OCI-LY3 (cell line): ENCODE measurements around the gene CDK16.

ENCODE experiments used
- H2AFZ ChIP-seq: fragments of 200-600, 300-600 bp; shearing (Covaris generic); 2 replicates; pipeline ENCODE4 v1.6.0; 2014; ENCODE audit warnings: antibody characterized with exemption, low read depth, low read length
- H3K27ac ChIP-seq: fragments of 200-600, 300-600 bp; sonication (generic); 2 replicates; pipeline ENCODE4 v1.5.1; 2014; ENCODE audit warnings: mild to moderate bottlenecking, low read length, moderate library complexity, mixed read lengths
- H3K27me3 ChIP-seq: fragments of 200-600, 300-600 bp; sonication (generic); 2 replicates; pipeline ENCODE4 v1.6.1; 2014; ENCODE audit warnings: low read depth, low read length, mixed read lengths
- H3K36me3 ChIP-seq: fragments of 200-600, 300-600 bp; sonication (generic); replicated peaks from 2 replicates; pipeline ENCODE3; 2014; ENCODE audit warnings: low read depth, low read length, mixed read lengths
- H3K4me1 ChIP-seq: fragments of 300-600, 200-600 bp; sonication (generic); 2 replicates; pipeline ENCODE4 v1.6.1; 2014; ENCODE audit warnings: low read length, mixed read lengths
- H3K4me2 ChIP-seq: fragments of 200-600, 300-600 bp; sonication (generic); 2 replicates; pipeline ENCODE4 v1.6.1; 2014; ENCODE audit warnings: low read length, mixed read lengths
- H3K4me3 ChIP-seq: fragments of 300-600, 200-600 bp; sonication (generic); 2 replicates; pipeline ENCODE4 v1.5.1; 2014; ENCODE audit warnings: antibody characterized with exemption, mild to moderate bottlenecking, low read length, moderate library complexity
- H3K79me2 ChIP-seq: fragments of 300-600, 200-600 bp; shearing (Covaris generic); 2 replicates; pipeline ENCODE4 v1.6.1; 2014; ENCODE audit warnings: mild to moderate bottlenecking, low read length, mixed read lengths
- H3K9ac ChIP-seq: fragments of 300-600, 200-600 bp; shearing (Covaris generic); 2 replicates; pipeline ENCODE4 v1.6.0; 2014; ENCODE audit warnings: mild to moderate bottlenecking, low read length, moderate library complexity
- H3K9me3 ChIP-seq: fragments of 200-600, 300-600 bp; shearing (Covaris generic); 2 replicates; pipeline ENCODE4 v1.6.1; 2014; ENCODE audit warnings: low read length, mixed read lengths; ENCODE audit not compliant: insufficient read depth
- H4K20me1 ChIP-seq: fragments of 200-600, 300-600 bp; sonication (generic); 2 replicates; pipeline ENCODE4 v1.6.1; 2016; ENCODE audit warnings: low read length, mixed read lengths; ENCODE audit not compliant: insufficient read depth
- CTCF ChIP-seq: fragments of 200-600, 300-600 bp; sonication (generic); IDR thresholded peaks from 2 replicates; pipeline ENCODE4 v1.5.1; 2014; ENCODE audit warnings: antibody characterized with exemption, low read length, low read depth
- EZH2phosphoT487 ChIP-seq: fragments of 200-600 bp; shearing (Covaris generic); IDR thresholded peaks from 2 replicates; pipeline ENCODE4 v1.6.1; 2018; ENCODE audit warnings: antibody characterized with exemption, mixed run types, low read depth

The CDK16 gene

GRCh38 chrX:47245156-47245555, 26.7 kb downstream of the CDK16 start:
- Histone ChIP-seq H4K20me1 (no peaks in the 10 kb centered on the region), H3K4me1 (peaks cover 13% of the 10 kb centered on the region), H2AFZ (no peak overlapping the region), H3K4me3 (no peak overlapping the region), H3K27ac (no peak overlapping the region), H3K27me3 (no peaks in the 10 kb centered on the region), H3K79me2 (no peaks in the 10 kb centered on the region), H3K4me2 (no peak overlapping the region), H3K9me3 (no peaks in the 10 kb centered on the region), H3K9ac (no peak overlapping the region), H3K36me3 (peaks cover 9% of the 10 kb centered on the region)
- TF ChIP-seq CTCF (no peak), EZH2phosphoT487 (no peak)

- Histone ChIP-seq H3K36me3 (peaks cover 6% of the 10 kb centered on the region), H3K4me1 (peaks cover 13% of the 10 kb centered on the region), H3K27me3 (no peaks in the 10 kb centered on the region), H3K4me3 (no peak overlapping the region), H3K79me2 (no peaks in the 10 kb centered on the region), H2AFZ (no peak overlapping the region), H4K20me1 (no peaks in the 10 kb centered on the region), H3K9ac (no peak overlapping the region), H3K9me3 (no peaks in the 10 kb centered on the region), H3K4me2 (no peak overlapping the region), H3K27ac (no peak overlapping the region)
- TF ChIP-seq CTCF = no peak
- no peak for TF ChIP-seq EZH2phosphoT487
Measured at GRCh38 chrX:47247206-47247998, 28.9 kb downstream of the CDK16 start.

- TF ChIP-seq EZH2phosphoT487 (no peak), CTCF (no peak)
- no peak overlapping the region for H3K27ac ChIP-seq
Measured at GRCh38 chrX:47247999-47248320, 29.5 kb downstream of the CDK16 start.

GRCh38 chrX:47248576-47248975, 30.1 kb downstream of the CDK16 start:
- Histone ChIP-seq H3K27me3 (no peaks in the 10 kb centered on the region), H4K20me1 (no peaks in the 10 kb centered on the region), H2AFZ (no peak overlapping the region), H3K4me3 (no peak overlapping the region), H3K9ac (no peak overlapping the region), H3K36me3 (peaks cover 6% of the 10 kb centered on the region), H3K4me2 (no peak overlapping the region), H3K79me2 (no peaks in the 10 kb centered on the region), H3K9me3 (no peaks in the 10 kb centered on the region), H3K27ac (no peak overlapping the region), H3K4me1 (peaks cover 13% of the 10 kb centered on the region)
- no peak for TF ChIP-seq CTCF
- no peak for TF ChIP-seq EZH2phosphoT487

More at GRCh38 chrX:47247999-47248320, 29.5 kb downstream of the CDK16 start:
- no peaks in the 10 kb centered on the region for H3K9me3 ChIP-seq
- H3K4me1 ChIP-seq = peaks cover 13% of the 10 kb centered on the region
- H3K27me3 ChIP-seq = no peaks in the 10 kb centered on the region
- H3K36me3 ChIP-seq = peaks cover 6% of the 10 kb centered on the region
- H3K79me2 ChIP-seq = no peaks in the 10 kb centered on the region
- no peak overlapping the region for H3K4me3 ChIP-seq
- no peak overlapping the region for H2AFZ ChIP-seq
- H4K20me1 ChIP-seq = no peaks in the 10 kb centered on the region
- H3K4me2 ChIP-seq = no peak overlapping the region
- no peak overlapping the region for H3K9ac ChIP-seq
